ENCODE results near the gene FMO1.

Gene FMO1

GRCh38 chr1:171206978-171207355, 41.3 kb upstream of the FMO1 start:
- H3K4me1 ChIP-seq (ENCODE audit: insufficient read depth, low read length, severe bottlenecking), result no peaks in the 10 kb centered on the region
- H3F3A ChIP-seq (ENCODE audit: insufficient read depth, low read length), result no peaks in the 10 kb centered on the region
- H3K4me2 ChIP-seq (ENCODE audit: low read length), result no peak overlapping the region
- no peak overlapping the region for H3K4me3 ChIP-seq (ENCODE audit: low read depth, low read length, poor library complexity, severe bottlenecking)
- H3K79me2 ChIP-seq (ENCODE audit: insufficient read depth, low read length), result no peaks in the 10 kb centered on the region
- H3K9ac ChIP-seq (ENCODE audit: low read length), result no peak overlapping the region
- H2AFZ ChIP-seq (ENCODE audit: low read length), result no peak overlapping the region
- TF ChIP-seq EZH2 (IDR thresholded peaks at IDR 0.05; ENCODE audit: borderline replicate concordance, low read length) (no peak), CTCF (IDR thresholded peaks at IDR 0.05; ENCODE audit: low read length) (no peak)
- H3K9me2 ChIP-seq (ENCODE audit: low read depth, low read length), result no peaks in the 10 kb centered on the region
- no peaks in the 10 kb centered on the region for H3K36me3 ChIP-seq (ENCODE audit: insufficient read depth, low read length)
- no peaks in the 10 kb centered on the region for H4K20me1 ChIP-seq (ENCODE audit: insufficient read depth, low read length)
- no peak overlapping the region for H3K27ac ChIP-seq (ENCODE audit: low read depth, low read length, poor library complexity, severe bottlenecking)
- H3K27me3 ChIP-seq (ENCODE audit: insufficient read depth, low read length), result no peaks in the 10 kb centered on the region
- H3K9me3 ChIP-seq (ENCODE audit: low read length), result no peaks in the 10 kb centered on the region

GRCh38 chr1:171207377-171207776, 40.9 kb upstream of the FMO1 start:
- no peak overlapping the region for H3K4me2 ChIP-seq (ENCODE audit: low read length)
- no peak overlapping the region for H3K4me3 ChIP-seq (ENCODE audit: low read depth, low read length, poor library complexity, severe bottlenecking)
- no peak overlapping the region for H2AFZ ChIP-seq (ENCODE audit: low read length)
- H3K79me2 ChIP-seq (ENCODE audit: insufficient read depth, low read length), result no peaks in the 10 kb centered on the region
- no peaks in the 10 kb centered on the region for H3K9me3 ChIP-seq (ENCODE audit: low read length)
- no peaks in the 10 kb centered on the region for H4K20me1 ChIP-seq (ENCODE audit: insufficient read depth, low read length)
- H3K27ac ChIP-seq (ENCODE audit: low read depth, low read length, poor library complexity, severe bottlenecking), result no peak overlapping the region
- no peaks in the 10 kb centered on the region for H3K36me3 ChIP-seq (ENCODE audit: insufficient read depth, low read length)
- no peak for TF ChIP-seq EZH2 (IDR thresholded peaks at IDR 0.05; ENCODE audit: borderline replicate concordance, low read length)
- no peak for TF ChIP-seq CTCF (IDR thresholded peaks at IDR 0.05; ENCODE audit: low read length)
- no peaks in the 10 kb centered on the region for H3K9me2 ChIP-seq (ENCODE audit: low read depth, low read length)
- no peaks in the 10 kb centered on the region for H3K4me1 ChIP-seq (ENCODE audit: insufficient read depth, low read length, severe bottlenecking)
- H3F3A ChIP-seq (ENCODE audit: insufficient read depth, low read length), result no peaks in the 10 kb centered on the region
- no peak overlapping the region for H3K9ac ChIP-seq (ENCODE audit: low read length)
- H3K27me3 ChIP-seq (ENCODE audit: insufficient read depth, low read length), result no peaks in the 10 kb centered on the region

- Histone ChIP-seq H3K27ac (ENCODE audit: low read depth, low read length, poor library complexity, severe bottlenecking) (no peak overlapping the region), H3K4me3 (ENCODE audit: low read depth, low read length, poor library complexity, severe bottlenecking) (no peak overlapping the region), H4K20me1 (ENCODE audit: insufficient read depth, low read length) (no peaks in the 10 kb centered on the region), H3F3A (ENCODE audit: insufficient read depth, low read length) (no peaks in the 10 kb centered on the region), H3K9ac (ENCODE audit: low read length) (no peak overlapping the region), H3K9me3 (ENCODE audit: low read length) (no peaks in the 10 kb centered on the region), H3K79me2 (ENCODE audit: insufficient read depth, low read length) (no peaks in the 10 kb centered on the region), H3K4me2 (ENCODE audit: low read length) (no peak overlapping the region), H3K4me1 (ENCODE audit: insufficient read depth, low read length, severe bottlenecking) (no peaks in the 10 kb centered on the region), H2AFZ (ENCODE audit: low read length) (no peak overlapping the region), H3K36me3 (ENCODE audit: insufficient read depth, low read length) (no peaks in the 10 kb centered on the region), H3K9me2 (ENCODE audit: low read depth, low read length) (no peaks in the 10 kb centered on the region), H3K27me3 (ENCODE audit: insufficient read depth, low read length) (no peaks in the 10 kb centered on the region)
- no peak for TF ChIP-seq CTCF (IDR thresholded peaks at IDR 0.05; ENCODE audit: low read length)
- no peak for TF ChIP-seq EZH2 (IDR thresholded peaks at IDR 0.05; ENCODE audit: borderline replicate concordance, low read length)
Measured at GRCh38 chr1:171210355-171210754, 37.9 kb upstream of the FMO1 start.
